ENCODE measurements around the gene TESK2.

The TESK2 gene

DNA sequence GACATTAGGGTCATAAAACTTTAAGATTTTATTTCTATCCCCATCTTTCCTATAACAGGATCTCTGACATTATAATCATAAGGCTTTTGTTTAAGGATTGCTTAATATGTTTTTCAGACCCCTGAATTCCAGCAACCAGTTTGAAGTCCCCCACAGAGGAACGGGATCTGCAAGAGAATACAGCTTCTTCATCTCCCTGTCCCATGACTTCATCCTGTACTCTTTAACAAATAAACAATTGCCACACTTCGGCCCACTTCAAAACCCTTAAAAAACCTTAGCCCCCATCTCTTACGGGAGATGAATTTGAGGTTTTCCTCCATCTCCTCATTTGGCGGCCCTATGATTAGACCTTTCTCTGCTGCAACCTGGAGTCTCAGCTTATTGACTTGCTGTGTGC lies 35.8 kb downstream of the TESK2 start:
- no peak for ATAC-seq
- TF ChIP-seq BACH2 (CRISPR knock-in tag; IDR thresholded peaks at IDR 0.05; ENCODE audit: borderline replicate concordance) (no peak), OSR1 (CRISPR knock-in tag; IDR thresholded peaks at IDR 0.05) (no peak), ZNF70 (CRISPR knock-in tag; IDR thresholded peaks at IDR 0.05) (no peak), ISL1 (CRISPR knock-in tag; IDR thresholded peaks at IDR 0.05) (no peak), ESRRG (CRISPR knock-in tag; IDR thresholded peaks at IDR 0.05) (no peak), RARB (CRISPR knock-in tag; IDR thresholded peaks at IDR 0.05) (no peak), ZC3H10 (CRISPR knock-in tag; IDR thresholded peaks at IDR 0.05) (no peak), ARNTL (CRISPR knock-in tag; IDR thresholded peaks at IDR 0.05; ENCODE audit: borderline replicate concordance, low read depth) (no peak), GLIS3 (CRISPR knock-in tag; IDR thresholded peaks at IDR 0.05) (no peak), SNAI2 (CRISPR knock-in tag; IDR thresholded peaks at IDR 0.05) (no peak)
- TF ChIP-seq, protein P1, sequence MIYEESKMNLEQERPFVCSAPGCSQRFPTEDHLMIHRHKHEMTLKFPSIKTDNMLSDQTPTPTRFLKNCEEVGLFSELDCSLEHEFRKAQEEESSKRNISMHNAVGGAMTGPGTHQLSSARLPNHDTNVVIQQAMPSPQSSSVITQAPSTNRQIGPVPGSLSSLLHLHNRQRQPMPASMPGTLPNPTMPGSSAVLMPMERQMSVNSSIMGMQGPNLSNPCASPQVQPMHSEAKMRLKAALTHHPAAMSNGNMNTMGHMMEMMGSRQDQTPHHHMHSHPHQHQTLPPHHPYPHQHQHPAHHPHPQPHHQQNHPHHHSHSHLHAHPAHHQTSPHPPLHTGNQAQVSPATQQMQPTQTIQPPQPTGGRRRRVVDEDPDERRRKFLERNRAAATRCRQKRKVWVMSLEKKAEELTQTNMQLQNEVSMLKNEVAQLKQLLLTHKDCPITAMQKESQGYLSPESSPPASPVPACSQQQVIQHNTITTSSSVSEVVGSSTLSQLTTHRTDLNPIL (CRISPR knock-in tag; IDR thresholded peaks at IDR 0.05; ENCODE audit: low read depth) = no peak
- TF ChIP-seq, protein P2, sequence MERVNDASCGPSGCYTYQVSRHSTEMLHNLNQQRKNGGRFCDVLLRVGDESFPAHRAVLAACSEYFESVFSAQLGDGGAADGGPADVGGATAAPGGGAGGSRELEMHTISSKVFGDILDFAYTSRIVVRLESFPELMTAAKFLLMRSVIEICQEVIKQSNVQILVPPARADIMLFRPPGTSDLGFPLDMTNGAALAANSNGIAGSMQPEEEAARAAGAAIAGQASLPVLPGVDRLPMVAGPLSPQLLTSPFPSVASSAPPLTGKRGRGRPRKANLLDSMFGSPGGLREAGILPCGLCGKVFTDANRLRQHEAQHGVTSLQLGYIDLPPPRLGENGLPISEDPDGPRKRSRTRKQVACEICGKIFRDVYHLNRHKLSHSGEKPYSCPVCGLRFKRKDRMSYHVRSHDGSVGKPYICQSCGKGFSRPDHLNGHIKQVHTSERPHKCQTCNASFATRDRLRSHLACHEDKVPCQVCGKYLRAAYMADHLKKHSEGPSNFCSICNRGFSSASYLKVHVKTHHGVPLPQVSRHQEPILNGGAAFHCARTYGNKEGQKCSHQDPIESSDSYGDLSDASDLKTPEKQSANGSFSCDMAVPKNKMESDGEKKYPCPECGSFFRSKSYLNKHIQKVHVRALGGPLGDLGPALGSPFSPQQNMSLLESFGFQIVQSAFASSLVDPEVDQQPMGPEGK (CRISPR knock-in tag; IDR thresholded peaks at IDR 0.05; ENCODE audit: borderline replicate concordance) = no peak

DNA sequence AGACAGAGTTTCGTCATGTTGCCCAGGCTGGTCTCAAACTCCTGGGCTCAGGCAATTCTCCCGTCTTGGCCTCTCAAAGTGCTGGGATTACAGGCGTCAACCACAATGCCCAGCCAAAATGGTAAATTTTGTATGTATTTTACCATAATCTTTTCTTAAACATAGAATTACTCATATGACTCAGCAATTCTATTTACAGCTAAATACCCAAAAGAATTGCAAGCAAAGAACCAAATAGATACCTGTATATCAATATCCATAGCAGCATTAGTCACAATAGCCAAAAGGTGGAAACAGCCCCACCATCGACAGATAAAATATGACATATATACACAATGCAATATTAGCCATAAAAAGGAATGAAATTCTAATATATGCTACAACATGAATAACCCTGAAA lies 36.5 kb downstream of the TESK2 start:
- TF ChIP-seq ISL1 (CRISPR knock-in tag; IDR thresholded peaks at IDR 0.05) (no peak), RARB (CRISPR knock-in tag; IDR thresholded peaks at IDR 0.05) (no peak), ZC3H10 (CRISPR knock-in tag; IDR thresholded peaks at IDR 0.05) (no peak), ZFP3 (CRISPR knock-in tag; IDR thresholded peaks at IDR 0.05) (no peak), SNAI2 (CRISPR knock-in tag; IDR thresholded peaks at IDR 0.05) (no peak), OSR1 (CRISPR knock-in tag; IDR thresholded peaks at IDR 0.05) (no peak), PPARA (CRISPR knock-in tag; IDR thresholded peaks at IDR 0.05; ENCODE audit: borderline replicate concordance) (no peak), CSDC2 (CRISPR knock-in tag; IDR thresholded peaks at IDR 0.05) (no peak), ESRRG (CRISPR knock-in tag; IDR thresholded peaks at IDR 0.05) (no peak), ZFP30 (CRISPR knock-in tag; IDR thresholded peaks at IDR 0.05) (no peak), ZNF8 (CRISPR knock-in tag; IDR thresholded peaks at IDR 0.05) (no peak), TCF4 (CRISPR knock-in tag; IDR thresholded peaks at IDR 0.05; ENCODE audit: borderline replicate concordance) (no peak)
- TF ChIP-seq, protein P3, sequence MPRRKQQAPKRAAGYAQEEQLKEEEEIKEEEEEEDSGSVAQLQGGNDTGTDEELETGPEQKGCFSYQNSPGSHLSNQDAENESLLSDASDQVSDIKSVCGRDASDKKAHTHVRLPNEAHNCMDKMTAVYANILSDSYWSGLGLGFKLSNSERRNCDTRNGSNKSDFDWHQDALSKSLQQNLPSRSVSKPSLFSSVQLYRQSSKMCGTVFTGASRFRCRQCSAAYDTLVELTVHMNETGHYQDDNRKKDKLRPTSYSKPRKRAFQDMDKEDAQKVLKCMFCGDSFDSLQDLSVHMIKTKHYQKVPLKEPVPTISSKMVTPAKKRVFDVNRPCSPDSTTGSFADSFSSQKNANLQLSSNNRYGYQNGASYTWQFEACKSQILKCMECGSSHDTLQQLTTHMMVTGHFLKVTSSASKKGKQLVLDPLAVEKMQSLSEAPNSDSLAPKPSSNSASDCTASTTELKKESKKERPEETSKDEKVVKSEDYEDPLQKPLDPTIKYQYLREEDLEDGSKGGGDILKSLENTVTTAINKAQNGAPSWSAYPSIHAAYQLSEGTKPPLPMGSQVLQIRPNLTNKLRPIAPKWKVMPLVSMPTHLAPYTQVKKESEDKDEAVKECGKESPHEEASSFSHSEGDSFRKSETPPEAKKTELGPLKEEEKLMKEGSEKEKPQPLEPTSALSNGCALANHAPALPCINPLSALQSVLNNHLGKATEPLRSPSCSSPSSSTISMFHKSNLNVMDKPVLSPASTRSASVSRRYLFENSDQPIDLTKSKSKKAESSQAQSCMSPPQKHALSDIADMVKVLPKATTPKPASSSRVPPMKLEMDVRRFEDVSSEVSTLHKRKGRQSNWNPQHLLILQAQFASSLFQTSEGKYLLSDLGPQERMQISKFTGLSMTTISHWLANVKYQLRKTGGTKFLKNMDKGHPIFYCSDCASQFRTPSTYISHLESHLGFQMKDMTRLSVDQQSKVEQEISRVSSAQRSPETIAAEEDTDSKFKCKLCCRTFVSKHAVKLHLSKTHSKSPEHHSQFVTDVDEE (CRISPR knock-in tag; IDR thresholded peaks at IDR 0.05) = no peak
- TF ChIP-seq, protein P4, sequence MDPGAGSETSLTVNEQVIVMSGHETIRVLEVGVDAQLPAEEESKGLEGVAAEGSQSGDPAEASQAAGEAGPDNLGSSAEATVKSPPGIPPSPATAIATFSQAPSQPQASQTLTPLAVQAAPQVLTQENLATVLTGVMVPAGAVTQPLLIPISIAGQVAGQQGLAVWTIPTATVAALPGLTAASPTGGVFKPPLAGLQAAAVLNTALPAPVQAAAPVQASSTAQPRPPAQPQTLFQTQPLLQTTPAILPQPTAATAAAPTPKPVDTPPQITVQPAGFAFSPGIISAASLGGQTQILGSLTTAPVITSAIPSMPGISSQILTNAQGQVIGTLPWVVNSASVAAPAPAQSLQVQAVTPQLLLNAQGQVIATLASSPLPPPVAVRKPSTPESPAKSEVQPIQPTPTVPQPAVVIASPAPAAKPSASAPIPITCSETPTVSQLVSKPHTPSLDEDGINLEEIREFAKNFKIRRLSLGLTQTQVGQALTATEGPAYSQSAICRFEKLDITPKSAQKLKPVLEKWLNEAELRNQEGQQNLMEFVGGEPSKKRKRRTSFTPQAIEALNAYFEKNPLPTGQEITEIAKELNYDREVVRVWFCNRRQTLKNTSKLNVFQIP (CRISPR knock-in tag; IDR thresholded peaks at IDR 0.05; ENCODE audit: borderline replicate concordance, low read depth) = no peak
- TF ChIP-seq, protein P1 (CRISPR knock-in tag; IDR thresholded peaks at IDR 0.05; ENCODE audit: low read depth) = no peak
- TF ChIP-seq, protein P2 (CRISPR knock-in tag; IDR thresholded peaks at IDR 0.05; ENCODE audit: borderline replicate concordance) = no peak
- no peak for ATAC-seq
